WERI-Rb-1 (cell line): ENCODE data around the gene UBE2F.

Source experiments
- DNase-seq: peaks from one replicate; pipeline ENCODE4 v3.0.0-alpha.2; 2020
- H3K27ac ChIP-seq: fragments of 250-450 bp; sonication (Bioruptor Pico); 2 replicates; pipeline ENCODE4 v1.5.1; 2020; ENCODE audit warnings: mild to moderate bottlenecking, moderate library complexity
- H3K27me3 ChIP-seq: fragments of 250-450 bp; sonication (Bioruptor Pico); 2 replicates; pipeline ENCODE4 v1.5.1; 2021; ENCODE audit warnings: mild to moderate bottlenecking, low read depth, moderate library complexity; ENCODE audit not compliant: insufficient read depth, severe bottlenecking
- H3K36me3 ChIP-seq: fragments of 250-450 bp; sonication (Bioruptor Pico); 2 replicates; pipeline ENCODE4 v1.5.1; 2020; ENCODE audit warnings: mild to moderate bottlenecking, moderate library complexity
- H3K4me3 ChIP-seq: 2 replicates; pipeline ENCODE4 v1.5.1; 2011; ENCODE audit warnings: low read depth, mild to moderate bottlenecking, control low read depth, low read length
- H3K9me3 ChIP-seq: fragments of 250-450 bp; sonication (Bioruptor Pico); 2 replicates; pipeline ENCODE4 v1.5.1; 2021; ENCODE audit warnings: mild to moderate bottlenecking, moderate library complexity; ENCODE audit not compliant: severe bottlenecking
- TF ChIP-seq, protein P1 (sequence below): IDR thresholded peaks from 2 replicates; pipeline ENCODE4 v1.5.1; 2011; ENCODE audit warnings: low read depth, mild to moderate bottlenecking, control low read depth, inconsistent platforms, low read length

Gene UBE2F

DNA sequence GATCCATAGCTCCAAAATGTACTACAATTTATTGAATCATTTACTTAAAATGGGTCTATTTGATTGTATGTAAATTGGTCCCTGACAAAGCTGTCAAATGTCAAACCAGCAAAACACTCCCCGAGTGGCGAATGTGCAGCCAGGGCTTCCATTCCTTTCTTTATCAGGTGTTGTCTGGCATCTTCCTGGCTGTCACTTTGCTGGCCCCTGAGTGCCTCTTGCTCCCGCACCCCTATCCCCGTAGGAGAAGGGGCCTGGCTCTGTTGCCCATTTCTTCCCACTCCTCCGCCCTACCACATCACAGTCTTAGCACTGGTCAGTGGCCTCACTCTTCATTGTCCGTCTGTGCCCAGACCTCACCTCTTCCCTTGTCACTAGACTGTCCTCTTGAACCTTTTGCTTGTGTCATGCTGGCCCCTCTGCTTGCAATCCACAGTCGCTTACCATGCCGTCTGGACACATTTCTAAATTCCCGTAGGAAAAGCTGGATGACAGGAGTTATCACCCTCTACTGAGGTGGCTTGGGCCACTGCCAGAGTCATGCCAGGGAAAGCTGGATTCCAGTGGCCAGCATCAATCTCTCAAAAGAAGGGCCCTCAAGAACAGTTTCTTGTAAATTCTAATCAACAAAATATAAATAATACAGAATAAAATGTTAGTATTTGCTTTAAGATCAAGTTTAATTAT lies 15.4 kb downstream of the UBE2F start:
- TF ChIP-seq, protein P1, sequence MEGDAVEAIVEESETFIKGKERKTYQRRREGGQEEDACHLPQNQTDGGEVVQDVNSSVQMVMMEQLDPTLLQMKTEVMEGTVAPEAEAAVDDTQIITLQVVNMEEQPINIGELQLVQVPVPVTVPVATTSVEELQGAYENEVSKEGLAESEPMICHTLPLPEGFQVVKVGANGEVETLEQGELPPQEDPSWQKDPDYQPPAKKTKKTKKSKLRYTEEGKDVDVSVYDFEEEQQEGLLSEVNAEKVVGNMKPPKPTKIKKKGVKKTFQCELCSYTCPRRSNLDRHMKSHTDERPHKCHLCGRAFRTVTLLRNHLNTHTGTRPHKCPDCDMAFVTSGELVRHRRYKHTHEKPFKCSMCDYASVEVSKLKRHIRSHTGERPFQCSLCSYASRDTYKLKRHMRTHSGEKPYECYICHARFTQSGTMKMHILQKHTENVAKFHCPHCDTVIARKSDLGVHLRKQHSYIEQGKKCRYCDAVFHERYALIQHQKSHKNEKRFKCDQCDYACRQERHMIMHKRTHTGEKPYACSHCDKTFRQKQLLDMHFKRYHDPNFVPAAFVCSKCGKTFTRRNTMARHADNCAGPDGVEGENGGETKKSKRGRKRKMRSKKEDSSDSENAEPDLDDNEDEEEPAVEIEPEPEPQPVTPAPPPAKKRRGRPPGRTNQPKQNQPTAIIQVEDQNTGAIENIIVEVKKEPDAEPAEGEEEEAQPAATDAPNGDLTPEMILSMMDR: no peak
- Histone ChIP-seq H3K36me3 (peaks cover 5% of the 10 kb centered on the region), H3K27me3 (no peaks in the 10 kb centered on the region), H3K9me3 (peaks cover 7% of the 10 kb centered on the region), H3K27ac (no peak overlapping the region), H3K4me3 (no peak overlapping the region)
- DNase-seq: no peak

DNA sequence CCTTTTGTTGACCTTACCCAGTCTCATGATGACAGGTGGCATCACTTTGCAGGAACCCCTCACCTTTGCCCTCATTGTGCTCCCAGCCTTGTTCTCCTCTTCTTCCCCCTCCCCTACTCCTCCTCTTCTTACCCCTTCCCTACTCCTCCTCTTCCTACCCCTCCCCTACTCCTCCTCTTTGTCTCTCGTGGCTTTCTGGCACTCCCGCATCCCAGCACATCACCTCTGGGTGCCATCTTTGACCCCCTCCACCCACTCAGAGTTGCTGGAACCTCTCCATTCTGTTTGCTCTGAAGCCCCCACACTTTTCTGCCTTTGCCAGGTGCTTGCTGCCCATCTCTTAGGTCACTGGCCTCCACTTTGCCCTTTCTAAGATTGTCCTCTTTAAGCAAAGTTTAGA lies 17.1 kb downstream of the UBE2F start:
- Histone ChIP-seq H3K27ac (no peak overlapping the region), H3K36me3 (peaks cover 3% of the 10 kb centered on the region), H3K4me3 (no peak overlapping the region), H3K9me3 (peaks cover 9% of the 10 kb centered on the region), H3K27me3 (no peaks in the 10 kb centered on the region)
- no peak for DNase-seq
- TF ChIP-seq, protein P1: no peak

DNA sequence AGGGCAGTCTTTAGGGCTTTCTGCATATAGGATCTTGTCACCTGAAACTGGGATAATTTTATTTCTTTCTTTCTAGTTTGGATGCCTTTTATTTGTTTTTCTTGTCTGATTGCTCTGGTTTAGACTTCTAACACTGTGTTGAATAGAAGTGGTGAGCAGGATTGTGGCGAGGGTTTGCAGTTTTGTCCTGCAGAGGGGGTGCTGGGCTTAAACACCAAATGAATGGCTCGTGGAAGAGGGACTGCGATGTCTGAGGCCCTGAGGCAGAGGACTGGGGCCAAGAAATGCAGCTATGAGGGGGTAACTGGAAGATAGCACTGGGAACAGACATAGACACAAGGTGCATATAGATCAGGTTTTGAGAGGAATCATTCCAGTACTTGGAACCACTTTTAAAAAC lies 20.5 kb downstream of the UBE2F start:
- Histone ChIP-seq H3K36me3 (peaks cover 9% of the 10 kb centered on the region), H3K4me3 (no peak overlapping the region), H3K27ac (no peak overlapping the region), H3K9me3 (peaks cover 9% of the 10 kb centered on the region), H3K27me3 (no peaks in the 10 kb centered on the region)
- TF ChIP-seq, protein P1: no peak
- no peak for DNase-seq

DNA sequence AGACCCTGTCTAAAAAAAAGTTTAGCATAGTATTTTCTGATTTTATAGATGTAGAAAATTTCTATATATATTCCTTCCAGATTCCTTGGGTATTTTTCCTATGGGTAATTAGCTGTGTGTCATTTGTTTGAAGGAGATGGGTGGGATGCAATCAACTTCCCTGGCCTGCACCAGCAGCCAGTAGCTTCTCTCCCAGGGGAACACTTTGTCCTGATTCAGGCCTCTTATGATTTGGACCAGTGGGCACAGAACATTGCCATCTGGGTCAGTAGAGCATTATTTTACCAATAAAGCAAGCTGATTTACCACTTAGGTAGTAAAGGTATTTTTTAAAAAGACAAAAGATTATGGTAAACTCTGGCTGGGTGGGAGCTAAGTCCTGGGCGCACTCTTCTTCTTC lies 26.9 kb downstream of the UBE2F start:
- H3K36me3 ChIP-seq: peaks cover 13% of the 10 kb centered on the region
- no peaks in the 10 kb centered on the region for H3K9me3 ChIP-seq
- H3K27me3 ChIP-seq: no peaks in the 10 kb centered on the region
- H3K27ac ChIP-seq: no peak overlapping the region
- no peak for DNase-seq
- H3K4me3 ChIP-seq: no peak overlapping the region
- TF ChIP-seq, protein P1: no peak

DNA sequence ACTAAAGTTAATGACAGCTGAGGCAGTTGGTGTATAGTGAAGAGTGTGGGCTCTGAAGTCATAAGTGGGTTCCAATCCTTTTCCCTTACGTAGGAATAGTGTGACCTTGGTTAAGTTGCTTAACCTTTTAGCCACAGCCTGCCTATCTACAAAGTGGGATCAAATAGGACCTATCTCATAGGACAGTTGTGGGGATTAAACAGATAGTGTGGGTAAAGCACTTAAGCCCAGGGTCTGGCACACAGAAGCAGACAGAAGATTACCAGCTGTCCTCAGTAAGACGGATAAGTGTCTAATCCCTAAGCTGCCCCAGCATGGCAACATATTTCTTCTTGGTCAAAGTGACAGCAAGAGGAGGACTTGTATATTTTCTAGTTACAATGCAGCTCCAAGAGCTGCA lies 28.2 kb downstream of the UBE2F start:
- H3K9me3 ChIP-seq: peaks cover 3% of the 10 kb centered on the region
- H3K36me3 ChIP-seq: peaks cover 7% of the 10 kb centered on the region
- TF ChIP-seq, protein P1: no peak
- peak overlapping the region; percentile 11 for H3K4me3 ChIP-seq
- H3K27ac ChIP-seq: peak overlapping the region; percentile 71
- peak; percentile 89 for DNase-seq
- no peaks in the 10 kb centered on the region for H3K27me3 ChIP-seq
